B cell (primary cell): ENCODE data around the gene SCN4B.

Experiments used
- EZH2 ChIP-seq: IDR thresholded peaks from 2 replicates; pipeline ENCODE4 v1.6.1; 2012; ENCODE audit warnings: borderline replicate concordance, low read depth, mild to moderate bottlenecking, moderate library complexity, low read length; ENCODE audit not compliant: insufficient read depth, poor library complexity, severe bottlenecking
- TF ChIP-seq, protein P1 (sequence below): fragments of 200-600 bp; IDR thresholded peaks from one replicate; pipeline ENCODE4 v1.8.0; 2022; ENCODE audit warnings: antibody characterized with exemption, mild to moderate bottlenecking

DNA sequence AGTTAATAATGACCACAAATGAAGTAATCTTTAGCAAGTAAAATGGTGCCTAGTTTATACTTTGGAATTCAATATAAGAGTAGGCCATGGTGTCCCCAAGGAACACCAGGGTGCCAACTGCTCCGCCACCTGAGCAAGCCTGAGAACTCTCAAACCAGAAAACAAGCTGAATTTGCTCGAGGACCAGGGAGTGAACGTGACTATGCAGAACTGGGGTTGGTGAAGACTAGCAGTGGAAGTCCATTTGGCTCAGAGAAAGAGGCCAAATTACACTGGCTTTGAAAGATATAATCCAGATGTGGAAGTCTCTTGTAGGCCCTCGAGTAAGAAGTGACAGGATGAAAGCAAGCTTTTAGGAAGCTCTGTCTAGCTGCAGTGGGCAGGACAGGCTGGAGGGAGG, 57.1 kb downstream of the SCN4B start:
- TF ChIP-seq, protein P1, sequence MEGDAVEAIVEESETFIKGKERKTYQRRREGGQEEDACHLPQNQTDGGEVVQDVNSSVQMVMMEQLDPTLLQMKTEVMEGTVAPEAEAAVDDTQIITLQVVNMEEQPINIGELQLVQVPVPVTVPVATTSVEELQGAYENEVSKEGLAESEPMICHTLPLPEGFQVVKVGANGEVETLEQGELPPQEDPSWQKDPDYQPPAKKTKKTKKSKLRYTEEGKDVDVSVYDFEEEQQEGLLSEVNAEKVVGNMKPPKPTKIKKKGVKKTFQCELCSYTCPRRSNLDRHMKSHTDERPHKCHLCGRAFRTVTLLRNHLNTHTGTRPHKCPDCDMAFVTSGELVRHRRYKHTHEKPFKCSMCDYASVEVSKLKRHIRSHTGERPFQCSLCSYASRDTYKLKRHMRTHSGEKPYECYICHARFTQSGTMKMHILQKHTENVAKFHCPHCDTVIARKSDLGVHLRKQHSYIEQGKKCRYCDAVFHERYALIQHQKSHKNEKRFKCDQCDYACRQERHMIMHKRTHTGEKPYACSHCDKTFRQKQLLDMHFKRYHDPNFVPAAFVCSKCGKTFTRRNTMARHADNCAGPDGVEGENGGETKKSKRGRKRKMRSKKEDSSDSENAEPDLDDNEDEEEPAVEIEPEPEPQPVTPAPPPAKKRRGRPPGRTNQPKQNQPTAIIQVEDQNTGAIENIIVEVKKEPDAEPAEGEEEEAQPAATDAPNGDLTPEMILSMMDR: no peak
- TF ChIP-seq EZH2: no peak
